HG03175 (cell line): ENCODE measurements around the gene SULT2A1.
"Not testable (repeated sequence)": the region's sequence is repeated elsewhere in the genome, so short reads cannot be mapped to it uniquely, and the experiment has no call there.

Source experiments
- ATAC-seq: cut with Tn5 transposase; IDR thresholded peaks from one replicate; pipeline ENCODE4 v1.9.1; 2021; ENCODE audit warnings: mild to moderate bottlenecking, moderate library complexity; ENCODE audit not compliant: unreplicated experiment

SULT2A1 gene

GRCh38 chr19:47886010-47886559, at the start of gene SULT2A1:
SULT2A1 (minus strand) TSS chr19:47886315; CDS start chr19:47886257, 58 bp downstream.
- no peak for ATAC-seq

- ATAC-seq = not testable (repeated sequence)
Measured at GRCh38 chr19:47928581-47928980, 42.5 kb upstream of the SULT2A1 start.

GRCh38 chr19:47920107-47920506, 34.0 kb upstream of the SULT2A1 start:
- ATAC-seq = not testable (repeated sequence)

GRCh38 chr19:47910191-47910590, 24.1 kb upstream of the SULT2A1 start:
- not testable (repeated sequence) for ATAC-seq

- ATAC-seq = not testable (repeated sequence)
Measured at GRCh38 chr19:47909350-47909749, 23.2 kb upstream of the SULT2A1 start.

GRCh38 chr19:47901370-47901769, 15.3 kb upstream of the SULT2A1 start:
- no peak for ATAC-seq

GRCh38 chr19:47899335-47899734, 13.2 kb upstream of the SULT2A1 start:
- no peak for ATAC-seq

GRCh38 chr19:47897861-47898260, 11.7 kb upstream of the SULT2A1 start:
- no peak for ATAC-seq

GRCh38 chr19:47896773-47897172, 10.7 kb upstream of the SULT2A1 start:
- ATAC-seq = no peak

GRCh38 chr19:47896019-47896418, 9.9 kb upstream of the SULT2A1 start:
- ATAC-seq = no peak

GRCh38 chr19:47895165-47895782, 9.2 kb upstream of the SULT2A1 start:
- ATAC-seq = no peak

- ATAC-seq = no peak
Measured at GRCh38 chr19:47891923-47892666, 6.0 kb upstream of the SULT2A1 start.

GRCh38 chr19:47891622-47891922, 5.5 kb upstream of the SULT2A1 start:
- no peak for ATAC-seq

- no peak for ATAC-seq
Measured at GRCh38 chr19:47890865-47891621, 4.9 kb upstream of the SULT2A1 start.

- ATAC-seq = no peak
Measured at GRCh38 chr19:47885067-47885463, 1.1 kb downstream of the SULT2A1 start.

GRCh38 chr19:47882890-47883289, 3.2 kb downstream of the SULT2A1 start:
- ATAC-seq = no peak

- no peak for ATAC-seq
Measured at GRCh38 chr19:47881757-47882156, 4.4 kb downstream of the SULT2A1 start.

GRCh38 chr19:47879385-47879784, 6.7 kb downstream of the SULT2A1 start:
- ATAC-seq = not testable (repeated sequence)

- ATAC-seq = no peak
Measured at GRCh38 chr19:47878906-47879305, 7.2 kb downstream of the SULT2A1 start.

- ATAC-seq = no peak
Measured at GRCh38 chr19:47865166-47865565, 20.9 kb downstream of the SULT2A1 start.

- ATAC-seq = no peak
Measured at GRCh38 chr19:47863514-47863936, 22.6 kb downstream of the SULT2A1 start.

GRCh38 chr19:47861630-47862029, 24.5 kb downstream of the SULT2A1 start:
- no peak for ATAC-seq
